Left forelimb (tissue), 1 donor: ENCODE data around the gene ZNRD2.

Experiments
- DNase-seq: peaks from one replicate; pipeline ENCODE4 v3.0.0-alpha.2; 2018; ENCODE audit warnings: low spot score

The ZNRD2 gene

GRCh38 chr11:65610404-65610803 is 40.1 kb downstream of the ZNRD2 start:
- DNase-seq = no peak

GRCh38 chr11:65611028-65611757 is 40.9 kb downstream of the ZNRD2 start:
- DNase-seq = no peak

GRCh38 chr11:65611758-65612603 is 41.7 kb downstream of the ZNRD2 start:
- DNase-seq = no peak

GRCh38 chr11:65612691-65613090 is 42.4 kb downstream of the ZNRD2 start:
- DNase-seq = no peak

GRCh38 chr11:65613091-65613928 is 43.0 kb downstream of the ZNRD2 start:
- no peak for DNase-seq

GRCh38 chr11:65615229-65615949 is 45.1 kb downstream of the ZNRD2 start, which contains the start of gene PCNX3:
Gene PCNX3 (plus strand): TSS chr11:65615776. CDS start chr11:65616312, 536 bp downstream.
- DNase-seq = peak; percentile 100

- DNase-seq = no peak
These were observed 45.8 kb downstream of the ZNRD2 start for GRCh38 chr11:65615950-65616574.

GRCh38 chr11:65616575-65617001 is 46.3 kb downstream of the ZNRD2 start:
- DNase-seq = no peak

GRCh38 chr11:65617136-65617850 is 47.0 kb downstream of the ZNRD2 start:
- no peak for DNase-seq

- no peak for DNase-seq
These were observed 47.9 kb downstream of the ZNRD2 start for GRCh38 chr11:65617990-65618751.

GRCh38 chr11:65618763-65619162 is 48.5 kb downstream of the ZNRD2 start:
- DNase-seq = no peak

- no peak for DNase-seq
These were observed 49.1 kb downstream of the ZNRD2 start for GRCh38 chr11:65619281-65619928.

- no peak for DNase-seq
These were observed 50.4 kb downstream of the ZNRD2 start for GRCh38 chr11:65620666-65621065.

GRCh38 chr11:65621460-65621859 is 51.2 kb downstream of the ZNRD2 start:
- DNase-seq = no peak
